K562 (cell line): ENCODE data around the gene NRGN. TPM values are rescaled to one million over a fixed set of nuclear protein-coding genes. Genes with fewer than 3 reads are reported as not detected.

Source experiments
- ATAC-seq: fragments of 200-7000 bp; cut with Tn5 transposase; 3 replicates; pipeline ENCODE4 v1.9.1; 2020; ENCODE audit warnings: moderate library complexity
- BruUV-seq: library from RNA; stranded (reverse); fragments of 400-500 nt; replicated peaks from 2 replicates; lab custom pipeline; 2021; lab: Mats Ljungman, UMichigan
- CTCF ChIA-PET: fragments of 300-600 bp; formaldehyde crosslinking; extraction: SDS; loops from one replicate; lab custom pipeline; 2021; ENCODE audit warnings: low intra/inter-chr PET ratio; lab: Yijun Ruan, JAX
- POLR2A ChIA-PET: fragments of 300-600, 350-650 bp; sonication (Branson Sonifier 250); formaldehyde crosslinking; extraction: SDS; loops from one replicate; lab custom pipeline; 2021; ENCODE audit warnings: antibody characterized with exemption, inconsistent platforms; lab: Yijun Ruan, JAX
- DNase-seq, 4 experiments: peaks; one replicate each; pipeline versions ENCODE4 v3.0.0 to v3.0.0-alpha.2; 2011 to 2018; ENCODE audit warnings: low spot score in 3 of 4, mixed read lengths in 3 of 4; ENCODE audit errors: extremely low read depth in 1 of 4
- FAIRE-seq: peaks from 2 replicates; lab custom pipeline; 2011; peaks lifted over from hg19 to GRCh38; lab: Jason Lieb, UNC
- H2AFZ ChIP-seq: 2 replicates; pipeline ENCODE4 v1.6.0; 2011; ENCODE audit warnings: low read depth, low read length, control low read depth, inconsistent platforms
- H3K27ac ChIP-seq: fragments of 200-600 bp; 3 replicates; pipeline ENCODE4 v1.8.0; 2011; ENCODE audit warnings: low read depth, mild to moderate bottlenecking, control low read depth, inconsistent platforms, low read length, moderate library complexity, mixed read lengths; ENCODE audit errors: extremely low read depth
- H3K27me3 ChIP-seq, 2 experiments: fragments of 300-600 bp in 1 of 2; 2 replicates in 1 of 2; 3 replicates in 1 of 2; pipeline versions ENCODE4 v1.6.0 to v1.8.0; 2011; ENCODE audit warnings: inconsistent platforms in 2 of 2, low read length in 2 of 2, mild to moderate bottlenecking in 1 of 2, mixed read lengths in 1 of 2, moderate library complexity in 1 of 2; ENCODE audit not compliant: control insufficient read depth in 2 of 2, insufficient read depth in 2 of 2
- H3K36me3 ChIP-seq: fragments of 300-600 bp; 3 replicates; pipeline ENCODE4 v1.8.0; 2011; ENCODE audit warnings: mild to moderate bottlenecking, low read length, inconsistent platforms; ENCODE audit not compliant: control insufficient read depth, insufficient read depth
- H3K4me1 ChIP-seq, 2 experiments: fragments of 200-600 bp in 1 of 2; replicated peaks in 1 of 2; 2 replicates in 1 of 2; 3 replicates in 1 of 2; pipeline versions ENCODE4 v1.5.1 to v1.8.0; 2011; ENCODE audit warnings: inconsistent platforms in 2 of 2, low read length in 2 of 2, mild to moderate bottlenecking in 1 of 2, mixed read lengths in 1 of 2, moderate library complexity in 1 of 2; ENCODE audit not compliant: control insufficient read depth in 2 of 2, insufficient read depth in 2 of 2
- H3K4me2 ChIP-seq: 2 replicates; pipeline ENCODE4 v1.6.1; 2011; ENCODE audit warnings: low read length, control low read depth, inconsistent platforms, mixed read lengths; ENCODE audit not compliant: insufficient read depth
- H3K4me3 ChIP-seq: fragments of 200-600 bp; sonication (generic), shearing (Covaris generic); 2 replicates; pipeline ENCODE4 v1.5.1; 2016; ENCODE audit warnings: control low read depth, inconsistent platforms
- H3K79me2 ChIP-seq: fragments of 200-600 bp; 3 replicates; pipeline ENCODE4 v1.8.0; 2011; ENCODE audit warnings: low read length, inconsistent platforms; ENCODE audit not compliant: control insufficient read depth, insufficient read depth
- H3K9ac ChIP-seq, 2 experiments: 2 replicates each; pipeline versions ENCODE4 v1.6.0 to v1.6.1; 2011; ENCODE audit warnings: low read depth in 2 of 2, low read length in 2 of 2, control low read depth in 1 of 2, inconsistent platforms in 1 of 2, mild to moderate bottlenecking in 1 of 2, mixed read lengths in 1 of 2; ENCODE audit not compliant: insufficient read depth in 1 of 2
- H3K9me1 ChIP-seq: one replicate; pipeline ENCODE4 v1.6.0; 2011; ENCODE audit warnings: inconsistent platforms, mild to moderate bottlenecking, low read length, moderate library complexity; ENCODE audit not compliant: control insufficient read depth, insufficient read depth
- H3K9me3 ChIP-seq: replicated peaks from 2 replicates; pipeline ENCODE4 v1.5.1; 2011; ENCODE audit warnings: low read depth, low read length, inconsistent platforms; ENCODE audit not compliant: control insufficient read depth, insufficient read depth
- H4K20me1 ChIP-seq: replicated peaks from 2 replicates; pipeline ENCODE4 v1.6.1; 2011; ENCODE audit warnings: low read length, inconsistent platforms, mixed read lengths; ENCODE audit not compliant: control insufficient read depth, insufficient read depth
- BRD4 ChIP-seq: fragments of 200-600 bp; sonication (generic); IDR thresholded peaks from 2 replicates; pipeline ENCODE4 v1.6.1; 2017; ENCODE audit warnings: inconsistent platforms
- BRD9 ChIP-seq: fragments of 450-650 bp; IDR thresholded peaks from 2 replicates; pipeline ENCODE4 v1.6.1; 2018; ENCODE audit warnings: low read depth; ENCODE audit not compliant: partially characterized antibody
- CBX1 ChIP-seq: sonication (generic); IDR thresholded peaks from 2 replicates; pipeline ENCODE4 v1.6.1; 2016; ENCODE audit warnings: antibody characterized with exemption, low read depth, mild to moderate bottlenecking
- HMG20B ChIP-seq: fragments of 250-450 bp; sonication (Bioruptor Pico); IDR thresholded peaks from 2 replicates; pipeline ENCODE4 v1.5.0; 2021; ENCODE audit warnings: mild to moderate bottlenecking
- KLF6 ChIP-seq: fragments of 250-450 bp; sonication (Bioruptor Pico); IDR thresholded peaks from 2 replicates; pipeline ENCODE4 v1.4.0; 2020; ENCODE audit warnings: mild to moderate bottlenecking, moderate library complexity, borderline replicate concordance
- MEIS2 ChIP-seq: fragments of 450-650 bp; IDR thresholded peaks from 2 replicates; pipeline ENCODE4 v1.6.1; 2014; ENCODE audit warnings: mild to moderate bottlenecking; ENCODE audit not compliant: partially characterized antibody
- MTA3 ChIP-seq: fragments of 450-650 bp; formaldehyde crosslinking; IDR thresholded peaks from 2 replicates; pipeline ENCODE4 v1.6.1; 2017; ENCODE audit warnings: mild to moderate bottlenecking, borderline replicate concordance
- NCOA4 ChIP-seq: fragments of 450-650 bp; IDR thresholded peaks from 2 replicates; pipeline ENCODE4 v1.6.1; 2018; ENCODE audit warnings: mild to moderate bottlenecking; ENCODE audit not compliant: partially characterized antibody
- POLR3G ChIP-seq: IDR thresholded peaks from 2 replicates; pipeline ENCODE4 v1.6.1; 2011; ENCODE audit not compliant: insufficient read length, insufficient replicate concordance; ENCODE audit errors: extremely low read depth
- RAD21 ChIP-seq, 2 experiments: fragments of 250-450 bp in 1 of 2; fragments of 450-650 bp in 1 of 2; sonication (Bioruptor Pico) in 1 of 2; formaldehyde crosslinking in 1 of 2; IDR thresholded peaks in 1 of 2; conservative IDR thresholded peaks in 1 of 2; 2 replicates each; pipeline versions ENCODE4 v1.4.0 to v1.8.0; 2020 to 2022; ENCODE audit warnings: mild to moderate bottlenecking in 2 of 2, moderate library complexity in 1 of 2
- SMARCE1 ChIP-seq: fragments of 450-650 bp; IDR thresholded peaks from 2 replicates; pipeline ENCODE4 v1.7.1; 2016; ENCODE audit warnings: mild to moderate bottlenecking
- TCF15 ChIP-seq: fragments of 250-450 bp; sonication (Bioruptor Pico); IDR thresholded peaks from 2 replicates; pipeline ENCODE4 v1.8.0; 2022; ENCODE audit warnings: moderate library complexity, mild to moderate bottlenecking, inconsistent platforms
- TGIF2 ChIP-seq: sonication (generic); formaldehyde crosslinking; IDR thresholded peaks from 2 replicates; pipeline ENCODE4 v1.8.1; 2022; ENCODE audit warnings: mild to moderate bottlenecking, missing genetic modification reagents, moderate library complexity
- ZFP30 ChIP-seq: fragments of 250-450 bp; sonication (Bioruptor Pico); IDR thresholded peaks from 2 replicates; pipeline ENCODE4 v1.8.0; 2022; ENCODE audit warnings: moderate library complexity, mild to moderate bottlenecking, inconsistent platforms, borderline replicate concordance
- ZNF384 ChIP-seq: IDR thresholded peaks from 2 replicates; pipeline ENCODE4 v1.6.1; 2012; ENCODE audit warnings: low read depth, low read length, improper control_type of control experiment
- ZNF512 ChIP-seq: IDR thresholded peaks from 2 replicates; pipeline ENCODE4 v1.6.1; 2016; ENCODE audit warnings: missing genetic modification characterization, missing compliant biosample characterization
- ZNF766 ChIP-seq: fragments of 200-800 bp; sonication (Bioruptor generic); conservative IDR thresholded peaks from 2 replicates; pipeline ENCODE4 v1.6.1; 2016; ENCODE audit warnings: missing genetic modification characterization, missing compliant biosample characterization
- WGBS: fragments of 100-300 bp; shearing (Covaris generic); methylation state at CpG from one replicate; pipeline ENCODE4 v1.1.6; 2016; ENCODE audit warnings: low coverage, mixed read lengths; ENCODE audit not compliant: insufficient coverage; ENCODE audit errors: missing lambda C conversion rate; 5-methylcytosine and 5-hydroxymethylcytosine counted together
- in situ Hi-C: fragments of 300-500 bp; cut with MboI; formaldehyde crosslinking; loops from 4 replicates; pipeline ENCODE4 v1.15.0; 2018; ENCODE audit warnings: inconsistent platforms, mixed read lengths
- intact Hi-C: fragments of 100-400 bp; cut with micrococcal nuclease; formaldehyde crosslinking; loops from 2 replicates; pipeline ENCODE4 v1.14.2; 2022
- polyA plus RNA-seq, 8 experiments: library from polyadenylated mRNA; depleted of rRNA in 4 of 8; stranded (reverse) in 5 of 8; unstranded in 3 of 8; fragments of >200 nt; fragmentation: Nextera tagmentation in 2 of 8; fragmentation: Illumina TruSeq in 1 of 8; extraction: Ambion mirVana in 2 of 8; extraction: Trizol in 1 of 8; gene quantifications; 2 replicates each; pipeline versions ENCODE4 v1.2.1 to v1.2.3, GENCODE V29; 2011 to 2014; ENCODE audit warnings: inconsistent platforms in 1 of 8, missing spikeins in 1 of 8
- total RNA-seq, 7 experiments: library from RNA; depleted of rRNA in 6 of 7; stranded (reverse); fragments of >200 nt in 6 of 7; fragmentation: Illumina TruSeq in 2 of 7; extraction: Trizol in 2 of 7; gene quantifications; 2 replicates each; pipeline versions ENCODE4 v1.2.1 to v1.2.3, GENCODE V29; 2011 to 2021; ENCODE audit warnings: low replicate concordance in 1 of 7
- TF ChIP-seq, protein P1 (sequence below): sonication (generic); formaldehyde crosslinking; IDR thresholded peaks from 2 replicates; pipeline ENCODE4 v1.8.0; 2023; ENCODE audit warnings: mild to moderate bottlenecking, missing genetic modification reagents

NRGN gene
- total and polyA plus RNA-seq, 9 of the 15 experiments (the other 6 are each of a cell fraction or from before 2014, with no cell fraction given) = 0.29 to 7.8 (median 3.5) TPM; not detected in 2

GRCh38 chr11:124725719-124726105 lies 14.0 kb upstream of the NRGN start:
- H3K9me1 ChIP-seq = no peaks in the 10 kb centered on the region
- no peak overlapping the region for H3K27ac ChIP-seq
- 0 out of 2 replicates have a peak, but pooled peaks cover 3% of the 10 kb centered on the region for H4K20me1 ChIP-seq
- peaks cover 26 to 61% of the 10 kb centered on the region in 2 experiments for H3K27me3 ChIP-seq
- ATAC-seq (peak; percentile 27; the same call in 1 of the 3 replicates), DNase-seq (no peak), FAIRE-seq (no peak)
- WGBS = 0% methylated on average over 6 of the region's 6 CpGs
- no peak overlapping the region for H2AFZ ChIP-seq
- H3K79me2 ChIP-seq = no peaks in the 10 kb centered on the region
- H3K9ac ChIP-seq = no peak overlapping the region
- H3K9me3 ChIP-seq = no peaks in the 10 kb centered on the region
- ChIA-PET CTCF (no interaction called here), POLR2A (no interaction called here)
- intact Hi-C loops (no loop called here), in situ Hi-C loops (no loop called here)
- no peaks in the 10 kb centered on the region for H3K36me3 ChIP-seq
- no TSS peak for BruUV-seq
- H3K4me3 ChIP-seq = no peak overlapping the region
- no peaks in the 10 kb centered on the region; a peak in 1 of 5 replicates for H3K4me1 ChIP-seq
- H3K4me2 ChIP-seq = no peak overlapping the region
- TF ChIP-seq BRD9 = no peak
- TF ChIP-seq KLF6 (CRISPR knock-in tag) = no peak
- no peak for TF ChIP-seq TGIF2
- no peak for TF ChIP-seq ZFP30 (CRISPR knock-in tag)
- no peak for TF ChIP-seq MTA3
- TF ChIP-seq SMARCE1 = no peak
- no peak for TF ChIP-seq ZNF512
- TF ChIP-seq ZNF384 = no peak
- TF ChIP-seq NCOA4 = no peak
- no peak for TF ChIP-seq ZNF766 (CRISPR knock-in tag)
- no peak for TF ChIP-seq CBX1
- TF ChIP-seq MEIS2 = no peak
- TF ChIP-seq BRD4 = no peak
- no peak for TF ChIP-seq TCF15 (CRISPR knock-in tag)
- TF ChIP-seq, protein P1, sequence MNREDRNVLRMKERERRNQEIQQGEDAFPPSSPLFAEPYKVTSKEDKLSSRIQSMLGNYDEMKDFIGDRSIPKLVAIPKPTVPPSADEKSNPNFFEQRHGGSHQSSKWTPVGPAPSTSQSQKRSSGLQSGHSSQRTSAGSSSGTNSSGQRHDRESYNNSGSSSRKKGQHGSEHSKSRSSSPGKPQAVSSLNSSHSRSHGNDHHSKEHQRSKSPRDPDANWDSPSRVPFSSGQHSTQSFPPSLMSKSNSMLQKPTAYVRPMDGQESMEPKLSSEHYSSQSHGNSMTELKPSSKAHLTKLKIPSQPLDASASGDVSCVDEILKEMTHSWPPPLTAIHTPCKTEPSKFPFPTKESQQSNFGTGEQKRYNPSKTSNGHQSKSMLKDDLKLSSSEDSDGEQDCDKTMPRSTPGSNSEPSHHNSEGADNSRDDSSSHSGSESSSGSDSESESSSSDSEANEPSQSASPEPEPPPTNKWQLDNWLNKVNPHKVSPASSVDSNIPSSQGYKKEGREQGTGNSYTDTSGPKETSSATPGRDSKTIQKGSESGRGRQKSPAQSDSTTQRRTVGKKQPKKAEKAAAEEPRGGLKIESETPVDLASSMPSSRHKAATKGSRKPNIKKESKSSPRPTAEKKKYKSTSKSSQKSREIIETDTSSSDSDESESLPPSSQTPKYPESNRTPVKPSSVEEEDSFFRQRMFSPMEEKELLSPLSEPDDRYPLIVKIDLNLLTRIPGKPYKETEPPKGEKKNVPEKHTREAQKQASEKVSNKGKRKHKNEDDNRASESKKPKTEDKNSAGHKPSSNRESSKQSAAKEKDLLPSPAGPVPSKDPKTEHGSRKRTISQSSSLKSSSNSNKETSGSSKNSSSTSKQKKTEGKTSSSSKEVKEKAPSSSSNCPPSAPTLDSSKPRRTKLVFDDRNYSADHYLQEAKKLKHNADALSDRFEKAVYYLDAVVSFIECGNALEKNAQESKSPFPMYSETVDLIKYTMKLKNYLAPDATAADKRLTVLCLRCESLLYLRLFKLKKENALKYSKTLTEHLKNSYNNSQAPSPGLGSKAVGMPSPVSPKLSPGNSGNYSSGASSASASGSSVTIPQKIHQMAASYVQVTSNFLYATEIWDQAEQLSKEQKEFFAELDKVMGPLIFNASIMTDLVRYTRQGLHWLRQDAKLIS (CRISPR knock-in tag) = no peak
- no peak for TF ChIP-seq HMG20B (CRISPR knock-in tag)
- no peak for TF ChIP-seq RAD21 (CRISPR knock-in tag; conservative IDR thresholded peaks at IDR 0.05 in 1 of 2, IDR thresholded peaks at IDR 0.05 in 1 of 2)
- no peak for TF ChIP-seq POLR3G
